Measurements from ENCODE around the gene ENGASE.

Gene ENGASE

DNA sequence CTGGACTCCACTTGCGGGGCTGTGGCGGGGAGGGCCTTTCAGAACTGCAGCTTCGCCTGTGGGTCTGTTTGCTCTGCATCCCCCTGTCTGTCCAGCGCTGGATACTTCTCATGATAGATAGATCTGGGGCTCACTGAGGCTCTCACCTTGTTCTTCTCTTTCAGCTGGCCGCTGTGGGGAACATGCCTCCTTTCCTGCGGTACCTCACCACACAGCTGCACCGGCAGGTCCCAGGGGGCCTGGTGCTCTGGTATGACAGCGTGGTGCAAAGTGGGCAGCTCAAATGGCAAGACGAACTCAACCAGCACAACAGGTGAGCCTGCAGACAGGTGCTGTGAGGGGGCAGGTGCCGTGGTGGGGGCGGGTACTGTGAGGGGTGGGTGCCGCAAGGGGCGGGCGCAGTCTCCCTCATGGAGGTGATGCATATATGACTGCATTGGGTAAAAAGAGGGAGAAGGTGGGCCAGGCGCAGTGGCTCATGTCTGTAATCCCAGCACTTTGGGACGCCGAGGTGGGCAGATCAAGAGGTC lies 6.2 kb downstream of the ENGASE start:
- DNase-seq, result no peak

DNA sequence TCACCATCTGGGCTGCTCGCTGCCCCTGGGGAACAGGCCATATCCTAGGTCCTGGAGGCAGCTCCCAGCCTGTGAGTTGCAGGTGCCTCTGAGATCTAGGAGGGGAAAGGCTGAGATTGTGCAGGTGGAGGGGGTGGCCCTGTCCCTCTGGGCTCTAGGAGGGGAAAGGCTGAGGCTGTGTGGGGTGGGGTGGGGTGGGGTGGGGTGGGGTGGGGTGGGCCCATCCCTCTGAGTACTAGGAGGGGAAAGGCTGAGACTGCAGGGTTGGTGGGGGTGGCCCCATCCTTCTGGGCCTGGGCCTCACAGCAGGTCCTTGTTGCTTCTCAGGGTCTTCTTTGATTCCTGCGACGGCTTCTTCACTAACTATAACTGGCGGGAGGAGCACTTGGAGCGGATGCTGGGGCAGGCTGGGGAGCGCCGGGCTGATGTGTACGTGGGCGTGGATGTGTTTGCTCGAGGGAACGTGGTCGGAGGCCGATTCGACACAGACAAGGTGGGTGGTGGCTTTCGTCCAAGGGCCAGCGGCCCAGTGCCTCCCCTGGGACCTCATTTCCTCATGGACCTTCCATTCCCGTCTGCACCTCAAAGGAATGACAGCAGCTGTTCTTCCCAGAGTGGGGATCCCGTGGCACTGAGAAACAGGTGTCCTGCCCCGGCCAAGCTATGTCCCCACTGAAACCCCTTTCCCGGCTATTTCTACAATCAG lies 7.1 kb downstream of the ENGASE start:
- DNase-seq, result no peak

DNA sequence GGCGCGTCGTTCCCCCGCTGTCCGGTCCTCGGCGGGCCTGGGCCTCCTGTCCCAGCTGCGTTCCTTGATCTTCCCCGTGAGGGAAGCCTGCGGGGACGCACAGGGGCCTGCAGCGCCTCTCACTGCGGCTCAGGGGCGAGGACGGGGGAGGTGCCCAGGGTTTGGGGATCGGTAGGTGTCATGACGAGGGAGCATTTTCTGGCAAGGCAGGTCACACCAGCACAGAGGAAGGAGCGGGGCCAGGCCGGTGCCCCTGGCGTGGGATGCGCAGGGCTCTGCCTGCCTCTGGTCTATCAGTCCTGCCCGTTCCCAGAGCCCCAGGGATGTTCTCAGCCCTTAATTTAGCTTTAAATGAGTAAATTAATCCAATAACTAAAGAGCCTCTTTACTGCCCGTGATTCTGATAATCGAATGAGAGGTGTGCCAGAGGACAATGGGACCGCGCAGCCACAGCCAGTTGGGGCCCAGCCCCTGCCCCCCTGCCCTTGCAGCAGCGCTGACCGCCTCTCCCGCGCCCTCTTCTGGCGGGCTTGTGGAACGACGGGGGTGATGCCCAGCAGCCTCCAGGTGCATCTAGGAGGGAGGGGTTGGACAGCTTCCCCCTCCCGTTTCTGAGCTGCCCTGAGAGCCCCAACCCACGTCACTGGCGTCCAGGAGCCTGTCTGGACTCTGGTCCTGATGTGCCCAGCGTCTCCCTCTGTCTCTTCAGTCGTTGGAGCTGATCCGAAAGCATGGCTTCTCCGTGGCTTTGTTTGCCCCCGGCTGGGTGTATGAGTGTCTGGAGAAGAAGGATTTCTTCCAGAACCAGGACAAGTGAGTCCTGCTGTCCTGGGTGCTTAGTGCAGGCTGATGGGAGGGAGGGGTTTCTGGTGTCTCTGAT lies 7.9 kb downstream of the ENGASE start:
- DNase-seq, result peak; percentile 46

DNA sequence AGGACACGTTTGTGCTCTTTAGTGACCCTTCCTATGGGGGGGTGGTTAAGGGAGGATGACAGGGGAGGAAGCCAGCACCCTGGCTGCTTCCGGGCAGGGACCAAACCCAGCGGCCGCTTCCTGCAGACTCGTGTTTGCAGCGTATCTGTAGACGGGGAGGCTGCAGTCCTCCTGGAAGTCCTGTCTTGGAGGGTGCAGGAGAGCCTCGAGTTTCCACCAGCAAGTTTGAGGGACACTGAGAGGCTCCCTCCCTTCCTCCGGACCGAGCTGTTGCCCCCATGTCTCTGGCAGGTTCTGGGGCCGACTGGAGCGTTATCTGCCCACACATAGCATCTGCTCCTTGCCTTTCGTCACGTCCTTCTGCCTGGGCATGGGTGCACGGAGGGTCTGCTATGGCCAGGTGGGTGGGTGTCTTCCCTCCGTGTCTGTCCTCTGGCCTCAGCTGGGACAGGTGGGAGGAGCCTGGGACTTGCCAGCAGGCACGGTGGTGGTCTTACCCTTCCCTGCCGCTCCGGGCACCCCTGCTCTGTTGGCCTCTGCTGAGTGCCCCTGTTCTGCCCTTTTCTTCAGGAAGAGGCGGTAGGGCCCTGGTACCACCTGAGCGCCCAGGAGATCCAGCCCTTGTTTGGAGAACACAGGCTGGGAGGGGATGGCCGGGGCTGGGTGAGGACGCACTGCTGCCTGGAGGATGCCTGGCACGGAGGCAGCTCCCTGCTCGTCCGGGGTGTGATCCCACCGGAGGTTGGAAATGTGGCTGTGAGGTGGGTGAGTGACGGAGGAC lies 8.8 kb downstream of the ENGASE start:
- no peak for DNase-seq

DNA sequence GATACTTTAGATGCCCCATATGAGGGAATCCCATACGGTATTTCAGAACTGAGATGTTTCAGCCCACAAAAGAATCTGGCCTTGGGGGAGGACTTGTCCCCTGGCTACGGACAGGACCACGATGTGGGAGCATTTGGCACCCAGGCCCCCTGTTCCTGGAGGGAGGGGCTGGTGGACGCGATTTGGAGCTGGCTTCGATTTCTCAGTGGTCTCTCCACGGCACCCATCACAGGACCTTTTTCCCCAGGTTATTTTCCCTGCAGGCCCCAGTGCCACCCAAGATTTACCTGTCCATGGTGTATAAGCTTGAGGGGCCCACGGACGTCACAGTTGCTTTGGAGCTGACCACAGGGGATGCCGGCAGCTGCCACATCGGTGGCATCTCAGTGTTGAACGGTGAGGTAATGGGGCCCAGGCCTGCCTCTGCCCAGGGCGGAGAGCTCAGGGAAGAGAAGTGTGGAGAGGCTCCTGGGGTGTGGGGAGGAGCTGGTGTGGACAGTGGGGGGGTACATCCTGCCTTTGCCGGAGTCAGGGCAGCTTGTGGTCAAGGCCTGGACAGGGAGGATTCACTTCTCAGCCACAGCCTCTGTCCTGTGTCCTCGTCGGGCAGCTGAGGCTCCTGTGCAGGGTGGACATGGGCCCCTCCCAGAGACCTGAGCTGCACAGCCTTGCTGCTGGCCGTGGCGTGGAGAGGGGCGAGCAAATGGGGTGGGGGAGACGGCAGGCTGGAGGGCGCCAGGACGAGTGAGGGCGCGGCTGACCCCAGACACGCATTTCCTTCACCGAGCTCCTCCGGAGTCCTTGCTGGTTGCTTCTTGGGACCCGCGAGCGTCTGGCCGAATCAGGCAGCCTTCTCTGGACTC lies 9.9 kb downstream of the ENGASE start:
- no peak for DNase-seq

DNA sequence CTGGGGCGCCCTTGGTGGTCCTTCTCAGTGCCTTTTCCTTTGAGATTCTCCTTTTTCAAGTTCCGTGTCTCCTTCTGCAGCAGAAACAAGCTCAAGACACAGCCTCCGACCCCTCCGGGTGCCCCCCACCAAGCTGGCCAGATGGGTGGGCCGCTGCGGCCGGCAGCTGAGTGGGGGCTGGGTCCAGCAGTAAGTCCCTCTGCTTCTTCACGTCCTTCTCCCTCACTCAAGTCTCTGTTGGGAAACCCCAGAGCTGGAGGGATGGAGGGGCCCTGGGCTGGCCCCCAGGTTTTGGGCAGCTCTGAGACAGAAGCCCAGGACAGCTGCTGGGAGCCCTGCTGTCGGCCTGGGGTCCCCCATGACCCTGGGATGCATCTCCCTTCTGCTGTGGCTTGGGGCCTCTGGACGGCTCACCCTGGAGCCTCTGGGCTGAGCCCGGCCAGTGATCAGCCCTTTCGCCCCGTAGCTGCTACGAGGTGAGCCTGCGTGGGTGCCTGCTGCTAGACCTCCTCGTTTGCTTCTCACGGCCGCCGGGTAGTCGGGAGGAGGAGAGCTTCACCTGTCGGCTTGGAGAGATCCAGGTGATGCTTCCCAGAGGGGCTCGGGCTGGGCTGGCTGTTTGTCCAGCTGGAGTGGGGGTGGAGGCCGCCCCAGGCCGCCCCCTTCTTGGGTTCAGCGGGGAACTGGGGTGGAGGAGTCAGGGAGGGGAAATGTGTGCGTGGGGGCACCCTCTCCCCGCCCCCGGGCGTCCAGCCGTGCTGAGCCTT lies 10.7 kb downstream of the ENGASE start:
- no peak for DNase-seq

DNA sequence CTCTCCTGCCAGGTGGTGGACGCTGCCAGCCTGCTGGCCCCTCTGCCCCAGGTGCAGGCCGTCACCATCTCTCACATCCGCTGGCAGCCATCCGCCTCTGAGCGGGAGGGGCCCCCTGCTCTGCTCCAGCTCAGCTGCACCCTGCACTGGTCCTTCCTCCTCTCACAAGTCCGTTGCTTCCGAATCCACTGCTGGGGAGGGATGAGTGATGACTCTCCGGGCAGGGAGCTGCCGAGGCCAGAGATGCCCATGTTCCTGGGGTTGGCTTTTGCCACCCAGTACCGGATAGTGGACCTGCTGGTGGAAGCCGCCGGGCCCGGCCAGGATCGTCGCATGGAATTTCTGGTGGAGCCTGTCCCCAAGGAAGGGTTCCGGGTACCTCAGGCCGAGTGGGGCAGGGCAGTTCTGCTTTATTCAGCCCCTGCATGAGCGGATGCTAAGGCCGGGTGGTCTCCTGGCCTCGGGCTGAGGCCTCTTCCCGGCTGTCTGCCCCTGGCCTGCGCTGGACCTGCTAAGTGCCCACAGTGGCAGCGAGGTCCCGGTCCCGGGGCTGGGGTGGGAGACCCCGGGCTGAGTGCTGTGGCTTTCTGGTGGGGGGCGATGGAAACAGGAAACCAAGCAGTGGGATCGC lies 11.4 kb downstream of the ENGASE start:
- DNase-seq, result no peak

DNA sequence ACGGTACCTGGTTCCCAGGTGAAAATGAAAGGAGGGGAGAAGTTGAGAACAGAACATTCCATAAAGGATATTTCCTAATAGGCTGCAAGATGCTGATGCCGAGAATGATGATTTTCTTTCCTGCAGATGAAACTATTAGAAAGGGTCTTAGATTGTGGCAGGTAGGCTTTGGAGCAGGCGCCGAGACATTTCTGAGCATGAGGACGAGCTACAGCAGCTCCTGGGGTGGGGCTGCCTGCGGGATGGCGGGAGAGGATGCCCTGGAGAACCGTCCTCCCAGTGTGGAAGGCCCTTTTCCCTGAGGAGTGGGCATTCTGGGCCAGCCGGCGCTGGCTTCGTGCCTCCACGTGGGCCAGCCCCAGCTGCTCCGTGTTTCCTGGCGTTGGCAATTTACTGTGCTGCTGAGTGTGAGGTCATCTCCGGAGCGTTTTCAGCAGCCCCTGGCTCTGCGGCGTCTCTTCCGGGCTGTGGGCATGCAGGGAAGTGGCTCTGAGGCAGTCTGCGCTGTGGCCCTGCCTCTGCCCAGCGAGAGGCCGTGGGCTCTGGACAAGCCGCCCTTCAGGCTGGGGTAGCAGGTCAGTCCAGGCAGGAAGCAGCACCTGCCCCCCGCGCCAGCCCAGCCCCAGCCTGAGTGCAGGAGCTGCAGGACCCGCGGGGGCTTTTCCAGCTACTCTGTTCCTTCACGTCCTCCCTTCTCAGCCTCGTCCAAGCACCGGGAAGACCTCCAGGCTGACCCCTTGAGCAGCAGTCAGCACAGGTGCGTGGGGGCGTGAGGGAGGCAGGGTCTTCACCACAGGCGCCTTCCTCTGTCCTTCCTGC lies 12.2 kb downstream of the ENGASE start:
- DNase-seq, result no peak

DNA sequence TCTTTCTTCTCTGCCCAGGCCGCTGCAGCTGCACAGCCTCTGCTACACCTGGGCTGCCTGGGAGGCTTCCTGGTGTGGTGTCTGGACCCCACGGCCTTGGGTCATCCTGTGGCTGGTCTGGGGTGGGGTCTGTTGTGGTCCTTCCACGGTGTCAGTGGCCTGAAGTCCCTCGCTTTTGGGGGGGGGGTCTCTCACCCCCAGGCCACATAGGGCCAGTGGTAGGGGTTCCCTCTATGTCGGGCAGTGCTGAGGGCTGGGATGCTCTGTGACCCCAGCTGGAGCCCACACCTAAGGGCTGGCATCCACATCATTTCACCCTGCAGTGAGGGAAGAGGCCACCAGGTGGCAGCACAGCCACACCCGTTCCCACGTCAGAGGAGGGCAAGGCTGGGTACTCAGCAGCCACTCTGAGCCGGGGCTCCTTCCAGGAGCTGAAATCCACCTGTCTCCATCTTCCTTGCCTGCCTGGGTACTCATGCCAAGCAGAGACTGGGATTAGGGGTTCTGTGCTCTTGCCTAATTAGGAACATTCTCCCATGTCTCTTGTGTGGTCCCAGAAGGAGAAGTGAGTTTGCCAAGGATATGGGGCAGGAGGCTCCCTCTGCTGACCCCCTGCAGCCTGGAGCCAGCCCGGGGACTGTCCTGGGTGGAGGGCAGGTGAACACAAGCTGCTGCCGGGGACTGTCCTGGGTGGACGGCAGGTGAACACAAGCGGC lies 13.0 kb downstream of the ENGASE start:
- DNase-seq, result peak; percentile 66

DNA sequence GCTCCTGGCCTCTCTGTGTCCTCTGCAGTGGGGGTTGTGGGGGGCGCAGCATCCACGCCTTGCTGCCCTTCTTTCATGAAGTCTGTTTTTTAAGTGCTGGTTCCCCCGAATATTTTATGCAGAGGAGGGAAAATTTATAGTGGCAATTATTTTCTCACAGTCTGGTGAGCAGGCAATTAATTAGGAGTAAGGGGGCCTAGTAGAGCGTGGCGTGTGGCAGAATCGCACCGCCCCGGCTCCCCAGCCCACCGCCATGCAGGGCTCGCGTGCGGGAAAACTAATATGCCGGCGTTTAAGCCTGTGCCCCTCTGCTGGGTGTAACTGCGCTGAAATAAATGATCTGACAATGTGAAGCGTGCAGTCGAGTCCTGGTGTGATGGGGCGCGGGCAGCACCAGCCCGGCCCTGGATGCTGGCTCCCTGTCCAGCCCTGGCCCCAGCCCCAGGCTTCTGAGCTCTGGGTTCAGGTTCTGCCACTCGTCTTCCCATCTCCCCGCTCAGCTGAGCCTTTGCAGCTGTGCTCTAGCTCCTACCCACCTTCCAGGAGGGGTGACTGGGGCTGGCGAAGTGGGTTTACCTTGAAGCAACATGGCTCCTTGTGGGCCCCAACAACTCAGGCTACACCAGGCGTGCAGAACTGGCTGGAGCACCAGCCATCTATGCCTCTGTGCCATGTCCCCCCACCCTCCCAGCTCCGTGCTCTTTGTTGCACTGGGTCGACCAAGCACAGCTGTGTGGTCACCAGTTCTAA lies 13.8 kb downstream of the ENGASE start:
- no peak for DNase-seq

DNA sequence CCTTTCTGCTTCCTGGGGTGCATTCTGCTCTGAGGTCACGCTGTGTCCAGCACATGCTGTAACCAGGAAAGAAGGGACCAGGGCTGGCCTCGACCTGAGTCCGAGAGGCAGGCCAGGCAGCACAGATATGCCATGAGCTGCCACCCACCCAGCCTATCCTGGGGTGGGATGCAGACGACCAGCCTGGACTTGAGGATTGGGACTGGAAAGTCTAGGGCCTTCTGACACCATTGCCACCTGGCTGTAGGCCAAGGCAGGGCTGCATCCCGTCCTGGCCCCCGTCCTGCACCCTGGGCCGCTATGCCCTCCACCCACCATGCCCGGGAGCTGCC lies 14.3 kb downstream of the ENGASE start:
- no peak for DNase-seq

DNA sequence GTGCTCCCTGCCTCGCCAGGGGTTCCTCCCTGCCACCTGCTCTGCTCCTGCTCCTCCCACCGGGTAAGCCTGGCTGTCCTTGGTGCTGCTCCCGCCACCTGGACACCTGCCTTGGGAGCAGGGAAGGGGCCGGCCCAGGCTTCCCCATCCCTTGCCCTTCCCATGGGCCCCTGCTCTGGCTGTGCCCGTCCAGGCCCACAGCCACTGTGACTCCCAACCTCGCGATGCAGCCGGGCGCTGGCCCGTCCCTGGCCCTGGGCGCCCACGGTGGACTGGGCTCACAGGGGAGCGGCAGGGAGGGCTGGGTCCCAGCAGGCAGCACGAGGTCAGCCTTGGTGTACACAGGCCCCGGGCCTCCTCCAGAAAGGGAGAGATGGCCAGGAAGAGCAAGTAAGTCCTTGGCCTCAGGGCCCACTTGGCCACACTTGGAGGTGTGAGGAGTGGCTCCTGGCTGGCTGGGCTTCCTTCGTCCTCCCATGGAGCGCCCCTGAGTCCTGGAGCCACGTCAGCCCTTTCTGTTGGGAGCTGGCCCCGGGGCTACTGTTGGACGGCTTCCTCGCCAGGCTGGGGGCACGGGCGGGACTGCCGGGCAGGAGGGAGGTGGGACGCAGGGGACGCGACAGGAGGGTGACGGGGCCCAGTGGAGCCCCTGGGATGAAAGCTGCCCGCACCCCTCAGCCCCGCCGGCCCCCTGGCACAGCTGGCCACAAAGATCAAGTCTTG lies 15.3 kb downstream of the ENGASE start:
- DNase-seq, result no peak

DNA sequence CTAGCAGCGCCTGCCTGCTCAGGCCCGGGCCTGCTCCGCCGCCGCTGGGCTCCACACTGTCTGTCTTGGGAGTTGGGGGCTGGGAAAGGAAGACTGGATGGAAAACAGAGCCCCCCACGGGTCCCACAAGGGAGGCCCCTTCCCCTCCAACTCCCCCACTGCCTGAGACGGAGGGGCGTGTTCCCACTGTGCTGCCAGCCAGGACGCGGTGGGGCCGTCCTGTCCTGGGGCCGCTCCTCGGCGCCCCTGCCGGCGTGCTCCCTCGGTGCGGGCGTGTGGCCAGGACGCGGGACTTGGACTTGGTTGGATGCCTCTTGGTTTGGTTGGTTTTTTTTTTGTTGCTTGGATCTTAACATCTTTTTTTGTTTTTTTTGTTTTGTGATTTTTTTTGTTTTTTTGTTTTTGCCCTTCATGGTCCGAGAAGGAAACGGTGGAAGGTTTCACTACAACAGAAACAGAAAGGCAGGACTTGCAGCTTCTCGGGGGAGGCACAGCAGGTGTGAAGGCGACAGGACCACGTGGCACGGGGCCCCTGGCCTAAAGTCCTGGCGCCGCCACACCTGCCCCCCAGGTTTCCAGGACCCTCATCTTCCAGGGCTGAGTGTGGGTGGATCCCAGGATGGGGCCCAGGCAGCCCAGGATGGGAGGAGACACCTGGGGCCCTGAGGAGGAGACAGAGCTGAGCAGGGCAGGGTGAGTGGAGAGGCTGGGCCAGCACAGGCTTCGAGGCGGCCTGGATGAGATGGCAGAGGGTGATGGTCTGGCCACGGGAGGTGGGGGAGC lies 16.0 kb downstream of the ENGASE start:
- no peak for DNase-seq

DNA sequence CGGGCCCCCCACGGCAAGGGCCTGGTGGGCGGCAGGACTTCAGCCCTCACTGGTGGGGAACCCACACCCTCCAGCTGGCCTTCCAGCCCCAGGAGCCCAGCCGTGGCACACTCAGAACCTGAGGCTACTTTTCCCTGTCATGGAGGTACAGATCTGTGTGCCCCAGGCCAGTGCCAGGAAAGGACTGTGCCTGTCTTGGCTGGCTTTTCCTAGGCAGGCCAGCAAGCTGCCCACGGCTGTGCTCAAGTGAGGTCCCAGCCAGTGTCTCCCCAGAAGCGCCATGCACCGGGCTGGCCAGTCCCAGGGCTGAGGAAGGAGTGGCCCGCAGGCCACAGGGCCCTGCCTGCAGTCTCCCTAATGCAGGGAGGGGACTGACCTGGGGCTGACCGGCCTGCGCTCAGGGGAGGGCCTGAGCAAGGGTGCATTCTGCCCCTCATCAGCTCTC lies 16.6 kb downstream of the ENGASE start:
- no peak for DNase-seq

DNA sequence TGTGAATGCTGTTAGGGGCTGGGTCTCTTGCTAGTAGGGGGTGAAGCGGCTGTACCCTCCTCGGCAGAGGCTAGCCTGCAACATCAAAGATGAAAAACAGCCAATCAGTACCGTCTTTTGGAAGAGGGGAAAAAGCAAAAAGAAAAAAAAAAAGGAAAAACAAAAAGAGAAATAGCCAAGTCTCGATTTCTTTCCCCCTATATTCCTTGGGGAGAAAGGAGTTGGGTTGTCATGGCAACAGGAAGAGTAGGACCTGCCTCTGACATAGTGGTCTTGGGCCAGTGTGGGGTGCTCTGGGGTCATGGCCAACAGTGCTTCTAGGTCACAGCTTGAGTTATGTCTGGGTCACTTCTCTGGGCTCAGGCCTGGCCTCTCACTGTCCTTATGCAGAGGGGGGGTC lies 17.9 kb downstream of the ENGASE start:
- DNase-seq, result no peak

DNA sequence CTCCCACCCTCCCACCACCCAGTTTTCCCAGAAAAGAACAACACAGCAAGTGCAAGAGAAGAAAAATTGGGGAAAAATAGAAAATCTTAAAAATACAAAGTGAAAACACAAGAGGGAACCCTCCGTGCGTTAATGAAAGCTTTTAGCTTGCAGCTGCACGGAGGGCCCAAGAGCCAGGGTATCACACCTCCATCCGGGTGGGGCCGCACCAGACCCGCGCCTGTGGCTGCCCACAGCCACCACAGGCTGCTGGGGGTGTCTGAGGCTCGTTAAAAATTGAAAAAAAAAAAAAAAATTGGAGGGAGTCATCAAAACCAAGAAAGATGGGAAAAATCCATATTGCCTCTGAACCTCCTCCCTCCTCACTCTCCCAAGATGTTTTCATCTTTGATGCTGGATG lies 18.6 kb downstream of the ENGASE start:
- DNase-seq, result no peak

DNA sequence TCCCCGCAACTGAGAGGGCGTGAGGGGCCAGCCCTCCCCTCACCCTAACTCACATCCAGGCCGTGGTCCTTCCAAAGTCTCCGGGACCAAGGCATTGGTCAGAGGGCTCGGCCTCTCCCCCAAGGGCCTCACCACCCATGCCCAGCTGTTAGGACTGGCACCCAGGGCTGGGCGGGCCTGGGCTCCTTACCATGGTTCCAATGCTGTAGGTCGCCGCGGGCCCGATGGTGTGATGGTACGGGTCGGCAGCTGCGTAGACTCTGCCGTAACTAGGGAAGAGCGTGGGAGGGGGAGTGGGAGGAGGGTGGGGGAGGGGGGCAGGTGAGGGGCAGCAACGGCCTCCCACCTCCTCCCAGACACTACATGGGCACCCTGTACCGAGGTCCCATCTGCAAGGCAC lies 19.6 kb downstream of the ENGASE start:
- DNase-seq, result no peak

Data from NCI-H345 (cell line).